RWPE2 (cell line): ENCODE data around the gene TRAF3IP3.

ENCODE experiments used
- ATAC-seq: fragments of 200-7000 bp; cut with Tn5 transposase; 3 replicates; pipeline ENCODE4 v1.9.1; 2021; ENCODE audit warnings: low read depth
- DNase-seq: peaks from one replicate; pipeline ENCODE4 v3.0.0-alpha.2; 2020; ENCODE audit warnings: low spot score
- H3K27ac ChIP-seq: fragments of 450-650 bp; 2 replicates; pipeline ENCODE4 v1.5.1; 2017; ENCODE audit warnings: mild to moderate bottlenecking; ENCODE audit not compliant: poor library complexity, severe bottlenecking
- H3K27me3 ChIP-seq: fragments of 250-450 bp; sonication (Bioruptor Pico); 2 replicates; pipeline ENCODE4 v1.5.1; 2021; ENCODE audit warnings: mild to moderate bottlenecking, moderate library complexity; ENCODE audit not compliant: insufficient read depth, poor library complexity, severe bottlenecking
- H3K36me3 ChIP-seq: fragments of 250-450 bp; sonication (Bioruptor Pico); 2 replicates; pipeline ENCODE4 v1.5.1; 2020; ENCODE audit warnings: low read depth, mild to moderate bottlenecking, moderate library complexity
- H3K4me1 ChIP-seq: fragments of 250-450 bp; sonication (Bioruptor Pico); 2 replicates; pipeline ENCODE4 v1.5.1; 2021; ENCODE audit warnings: mild to moderate bottlenecking, moderate library complexity; ENCODE audit not compliant: insufficient read depth, poor library complexity, severe bottlenecking
- H3K4me3 ChIP-seq: fragments of 250-450 bp; sonication (Bioruptor Pico); 2 replicates; pipeline ENCODE4 v1.5.1; 2021; ENCODE audit warnings: mild to moderate bottlenecking, moderate library complexity; ENCODE audit not compliant: severe bottlenecking
- H3K9me3 ChIP-seq: fragments of 250-450 bp; sonication (Bioruptor Pico); 2 replicates; pipeline ENCODE4 v1.5.1; 2021; ENCODE audit warnings: mild to moderate bottlenecking, moderate library complexity; ENCODE audit not compliant: severe bottlenecking
- CTCF ChIP-seq: fragments of 450-650 bp; IDR thresholded peaks from one replicate; pipeline ENCODE4 v1.5.1; 2017; ENCODE audit warnings: mild to moderate bottlenecking, moderate library complexity; ENCODE audit not compliant: poor library complexity, severe bottlenecking

Gene TRAF3IP3

DNA sequence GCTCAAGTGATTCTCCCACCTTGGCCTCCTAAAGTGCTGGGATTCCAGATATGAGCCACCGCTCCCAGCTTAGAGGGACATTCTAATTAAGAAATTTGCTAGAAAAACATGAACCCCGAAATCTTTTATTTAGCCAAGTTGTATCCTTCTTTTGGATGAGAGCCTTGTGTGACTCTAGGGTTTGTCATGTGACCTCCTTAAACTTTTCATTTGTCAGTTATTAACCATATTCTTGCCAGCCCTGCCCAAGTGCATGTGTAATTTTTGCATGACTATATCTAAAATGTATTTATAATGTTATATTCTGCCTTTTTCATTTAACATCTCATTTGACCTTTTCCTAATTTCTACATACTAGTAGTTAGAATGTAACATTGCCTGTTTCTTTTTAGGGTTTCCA is 73.9 kb downstream of the TRAF3IP3 start:
- peaks cover 21% of the 10 kb centered on the region for H3K36me3 ChIP-seq
- H3K9me3 ChIP-seq = no peaks in the 10 kb centered on the region
- no peaks in the 10 kb centered on the region for H3K27me3 ChIP-seq
- no peak overlapping the region for H3K4me3 ChIP-seq
- no peak for TF ChIP-seq CTCF
- no peak overlapping the region for H3K27ac ChIP-seq
- DNase-seq = no peak
- peaks cover 22% of the 10 kb centered on the region for H3K4me1 ChIP-seq
- no peak for ATAC-seq

DNA sequence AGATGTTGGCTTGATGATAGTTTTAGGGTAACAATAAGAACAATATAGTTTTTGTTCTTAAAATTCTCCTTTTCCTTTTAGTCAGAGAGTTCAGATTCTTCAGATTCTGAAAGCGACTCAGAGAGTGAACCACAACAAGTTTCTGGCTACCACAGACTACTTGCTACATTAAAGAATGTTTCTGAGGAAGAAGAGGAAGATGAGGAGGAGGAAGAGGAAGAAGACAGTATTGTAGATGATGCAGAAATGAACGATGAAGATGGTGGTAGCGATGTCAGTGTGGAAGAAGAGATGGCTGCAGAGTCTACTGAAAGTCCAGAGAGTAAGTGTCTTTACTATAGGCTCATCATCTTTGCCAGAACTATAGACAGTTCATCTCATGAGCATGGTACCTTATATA is 74.9 kb downstream of the TRAF3IP3 start:
- Histone ChIP-seq H3K36me3 (peaks cover 23% of the 10 kb centered on the region), H3K27me3 (no peaks in the 10 kb centered on the region), H3K9me3 (no peaks in the 10 kb centered on the region), H3K4me1 (peaks cover 14% of the 10 kb centered on the region), H3K27ac (no peak overlapping the region), H3K4me3 (no peak overlapping the region)
- TF ChIP-seq CTCF = no peak
- DNase-seq (no peak), ATAC-seq (no peak)

DNA sequence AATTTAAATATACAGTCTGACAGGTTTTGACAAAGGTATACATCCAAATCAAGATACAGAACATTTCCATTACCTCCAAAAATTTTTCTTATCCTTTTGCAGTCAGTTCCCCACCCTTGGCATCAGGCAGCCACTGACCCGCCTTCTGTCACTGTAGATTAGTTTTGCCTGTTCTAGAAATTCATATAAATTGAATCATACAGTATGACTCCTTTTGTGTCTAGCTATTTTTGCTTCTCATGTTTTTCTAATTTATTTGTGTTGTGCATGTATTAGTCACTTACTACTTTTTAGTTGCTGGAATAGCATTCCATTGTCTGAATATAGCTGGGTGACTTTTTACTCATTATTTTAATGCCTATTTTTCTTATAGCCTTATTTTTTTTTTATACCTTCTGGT is 75.8 kb downstream of the TRAF3IP3 start:
- no peak for TF ChIP-seq CTCF
- DNase-seq = no peak
- H3K4me3 ChIP-seq = no peak overlapping the region
- H3K27me3 ChIP-seq = no peaks in the 10 kb centered on the region
- ATAC-seq = no peak
- H3K27ac ChIP-seq = no peak overlapping the region
- H3K4me1 ChIP-seq = peaks cover 5% of the 10 kb centered on the region
- H3K9me3 ChIP-seq = no peaks in the 10 kb centered on the region
- peaks cover 27% of the 10 kb centered on the region for H3K36me3 ChIP-seq
